CD8-positive, alpha-beta memory T cell (primary cell): ENCODE measurements around the gene RSL24D1. TPM values are rescaled to one million over a fixed set of nuclear protein-coding genes. Genes with fewer than 3 reads are reported as not detected.
A peak's percentile ranks its signal among the peaks of the same experiment; 100 is the strongest.
"Not testable (repeated sequence)": the region's sequence is repeated elsewhere in the genome, so short reads cannot be mapped to it uniquely, and the experiment has no call there.

Experiments used
- CTCF ChIA-PET: fragments of 350-600 bp; sonication (Branson Sonifier 250); formaldehyde crosslinking; loops from one replicate; lab custom pipeline; 2021; ENCODE audit warnings: antibody characterized with exemption; lab: Charles Lee
- POLR2A ChIA-PET: fragments of 350-600 bp; sonication (Branson Sonifier 250); formaldehyde crosslinking; loops from one replicate; lab custom pipeline; 2021; ENCODE audit warnings: antibody characterized with exemption; lab: Charles Lee
- DNase-seq, 5 donors: peaks; one replicate each; pipeline versions ENCODE4 v3.0.0 to v3.0.0-alpha.2; 2020 to 2022; ENCODE audit warnings: mixed read lengths in 1 of 5
- H3K27ac ChIP-seq: one replicate; pipeline ENCODE4 v1.7.0; 2013; ENCODE audit warnings: low read depth, mild to moderate bottlenecking, low read length, moderate library complexity
- H3K27me3 ChIP-seq: 2 replicates; pipeline ENCODE4 v1.7.0; 2013; ENCODE audit warnings: low read length, mild to moderate bottlenecking; ENCODE audit not compliant: insufficient read depth, poor library complexity, severe bottlenecking
- H3K36me3 ChIP-seq: 2 replicates; pipeline ENCODE4 v1.7.0; 2013; ENCODE audit warnings: mild to moderate bottlenecking, low read length, moderate library complexity; ENCODE audit not compliant: insufficient read depth
- H3K4me1 ChIP-seq: 2 replicates; pipeline ENCODE4 v1.7.0; 2013; ENCODE audit warnings: mild to moderate bottlenecking, low read length, moderate library complexity; ENCODE audit not compliant: insufficient read depth
- H3K4me3 ChIP-seq: 2 replicates; pipeline ENCODE4 v1.7.0; 2013; ENCODE audit warnings: mild to moderate bottlenecking, low read length
- H3K9me3 ChIP-seq: 2 replicates; pipeline ENCODE4 v1.7.0; 2013; ENCODE audit warnings: mild to moderate bottlenecking, low read length
- H3K27ac Mint-ChIP-seq, 8 donors: one replicate each; pipeline ENCODE4 v1.8.0; 2020 to 2021; ENCODE audit warnings: mixed read lengths in 8 of 8, mild to moderate bottlenecking in 6 of 8, inconsistent platforms in 3 of 8, moderate library complexity in 3 of 8
- H3K27me3 Mint-ChIP-seq, 2 donors: one replicate each; pipeline ENCODE4 v1.8.0; 2020 to 2021; ENCODE audit warnings: mixed read lengths in 2 of 2, mild to moderate bottlenecking in 1 of 2, moderate library complexity in 1 of 2
- H3K36me3 Mint-ChIP-seq, 3 donors: one replicate each; pipeline ENCODE4 v1.8.0; 2020 to 2021; ENCODE audit warnings: mixed read lengths in 3 of 3, inconsistent platforms in 1 of 3, mild to moderate bottlenecking in 1 of 3
- H3K4me1 Mint-ChIP-seq, 3 donors: one replicate each; pipeline ENCODE4 v1.8.0; 2020 to 2021; ENCODE audit warnings: mixed read lengths in 3 of 3, inconsistent platforms in 1 of 3, mild to moderate bottlenecking in 1 of 3
- H3K4me3 Mint-ChIP-seq, 7 donors: one replicate each; pipeline ENCODE4 v1.8.0; 2020 to 2021; ENCODE audit warnings: mixed read lengths in 7 of 7, mild to moderate bottlenecking in 6 of 7, moderate library complexity in 4 of 7, inconsistent platforms in 2 of 7
- H3K9me3 Mint-ChIP-seq, 5 donors: one replicate each; pipeline ENCODE4 v1.8.0; 2020 to 2022; ENCODE audit warnings: mixed read lengths in 5 of 5, mild to moderate bottlenecking in 3 of 5, moderate library complexity in 2 of 5, inconsistent platforms in 1 of 5
- polyA plus RNA-seq: library from polyadenylated mRNA; unstranded; fragments of 300-500 nt; fragmentation: Illumina TruSeq; gene quantifications from one replicate; pipeline ENCODE4 v1.2.3, GENCODE V29; 2021
- total RNA-seq, 2 experiments: library from RNA; stranded (reverse); gene quantifications; one replicate each; pipeline ENCODE4 v1.2.3, GENCODE V29; 2021

RSL24D1 gene
- total and polyA plus RNA-seq, 3 experiments from 2014 or later: 84.9 to 154 (median 145) TPM

DNA sequence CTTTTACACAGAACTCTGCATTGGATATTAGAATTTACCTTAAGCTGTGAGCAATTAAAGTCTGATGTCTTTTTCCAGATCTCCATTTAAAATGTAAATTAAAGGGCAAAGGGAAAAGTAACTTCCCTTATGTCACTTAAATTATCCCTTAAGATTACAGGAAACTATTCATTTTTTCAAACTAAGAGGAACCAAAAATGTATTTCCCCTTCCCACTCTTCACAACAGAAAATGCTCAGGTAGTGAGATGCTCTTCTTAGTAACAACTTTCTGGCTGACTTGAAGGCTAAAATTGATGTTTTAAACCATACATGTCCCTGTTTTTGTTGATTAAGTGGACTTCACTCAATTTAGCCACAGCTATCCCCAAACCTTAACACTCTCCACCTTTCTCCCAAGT lies 17.6 kb downstream of the RSL24D1 start:
- peak overlapping the region in 1 of 8 donors; percentile 1 for H3K27ac Mint-ChIP-seq
- Histone ChIP-seq H3K27me3 (no peaks in the 10 kb centered on the region), H3K36me3 (peaks cover 23% of the 10 kb centered on the region), H3K9me3 (no peaks in the 10 kb centered on the region), H3K4me1 (no peaks in the 10 kb centered on the region), H3K4me3 (no peak overlapping the region), H3K27ac (no peak overlapping the region)
- no peak overlapping the region for H3K4me3 Mint-ChIP-seq
- no peaks in the 10 kb centered on the region for H3K9me3 Mint-ChIP-seq
- POLR2A ChIA-PET: no interaction called here
- H3K4me1 Mint-ChIP-seq: peaks cover 0 to 11% (median 5%) of the 10 kb centered on the region in 3 donors
- H3K36me3 Mint-ChIP-seq: peaks cover 0 to 77% (median 21%) of the 10 kb centered on the region in 3 donors
- no peak for DNase-seq
- CTCF ChIA-PET: no interaction called here
- no peaks in the 10 kb centered on the region for H3K27me3 Mint-ChIP-seq

DNA sequence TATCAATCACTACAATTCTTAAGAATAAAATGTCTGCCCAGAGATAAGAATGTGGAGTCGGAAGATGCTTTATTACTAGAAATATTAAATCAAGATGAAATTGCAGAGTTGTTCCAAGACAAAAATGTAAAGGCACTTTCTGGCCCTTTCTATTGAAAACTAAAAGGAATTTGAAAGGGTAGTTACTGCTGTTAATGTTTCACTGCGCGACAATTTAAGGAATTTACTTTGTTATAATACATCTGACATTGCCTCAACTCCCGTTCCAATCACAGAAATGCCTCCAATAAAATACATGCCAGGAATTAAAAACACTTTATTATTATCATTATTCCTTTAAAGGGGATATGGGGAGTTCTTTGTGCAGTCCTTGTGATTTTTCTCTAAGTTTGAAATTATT lies 26.4 kb downstream of the RSL24D1 start:
- no peak for DNase-seq
- H3K27me3 ChIP-seq: no peaks in the 10 kb centered on the region
- H3K36me3 ChIP-seq: no peaks in the 10 kb centered on the region
- no peak overlapping the region for H3K27ac ChIP-seq
- no peaks in the 10 kb centered on the region for H3K9me3 ChIP-seq
- no peak overlapping the region for H3K4me3 ChIP-seq
- Mint-ChIP-seq H3K27me3 (no peaks in the 10 kb centered on the region), H3K36me3 (peaks cover 0 to 16% (median 0%) of the 10 kb centered on the region in 3 donors), H3K4me3 (no peak overlapping the region), H3K4me1 (peaks cover 0 to 2% (median 0%) of the 10 kb centered on the region in 3 donors), H3K27ac (no peak overlapping the region), H3K9me3 (no peaks in the 10 kb centered on the region)
- no peaks in the 10 kb centered on the region for H3K4me1 ChIP-seq
- POLR2A ChIA-PET: no interaction called here
- CTCF ChIA-PET: no interaction called here

DNA sequence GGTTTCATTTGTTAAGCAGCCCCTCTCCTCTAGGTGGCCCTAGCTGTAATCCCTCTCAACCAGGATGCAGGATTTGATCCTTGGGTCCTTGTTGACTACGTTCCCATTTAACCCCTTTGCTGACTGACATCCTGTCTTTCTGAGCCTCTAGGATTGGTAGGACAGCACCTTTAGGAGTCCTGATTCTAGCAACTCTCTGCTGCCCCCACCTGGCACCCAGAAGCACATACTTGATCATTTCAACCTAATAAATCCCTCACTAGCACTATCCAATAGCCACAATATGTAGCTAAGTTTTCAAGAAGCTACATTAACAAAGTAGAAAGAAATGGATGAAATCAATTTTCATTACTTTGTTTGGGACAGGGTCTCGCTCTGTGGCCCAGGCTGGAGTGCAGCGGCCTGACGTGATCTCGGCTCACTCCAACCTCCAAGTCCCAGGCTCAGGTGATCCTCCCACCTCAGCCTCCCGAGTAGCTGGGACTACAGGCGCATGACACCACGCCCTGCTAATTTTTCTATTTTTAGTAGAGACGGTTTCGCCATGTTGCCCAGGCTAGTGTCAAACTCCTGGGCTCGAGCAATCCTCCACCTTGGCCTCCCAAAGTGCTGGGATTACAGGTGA lies 28.3 kb downstream of the RSL24D1 start:
- no peaks in the 10 kb centered on the region for H3K9me3 Mint-ChIP-seq
- DNase-seq: peak; percentile 3 to 56 (median 17)
- H3K4me3 ChIP-seq: no peak overlapping the region
- no peak overlapping the region for H3K27ac Mint-ChIP-seq
- H3K36me3 Mint-ChIP-seq: peaks cover 0 to 1% (median 0%) of the 10 kb centered on the region in 3 donors
- no peaks in the 10 kb centered on the region for H3K4me1 ChIP-seq
- peaks cover 0 to 2% (median 0%) of the 10 kb centered on the region in 3 donors for H3K4me1 Mint-ChIP-seq
- H3K27ac ChIP-seq: no peak overlapping the region
- H3K27me3 ChIP-seq: no peaks in the 10 kb centered on the region
- no peaks in the 10 kb centered on the region for H3K36me3 ChIP-seq
- no peak overlapping the region for H3K4me3 Mint-ChIP-seq
- ChIA-PET POLR2A (no interaction called here), CTCF (interaction anchor here (0.5 to 1.7 kb wide), 3 partner anchors 23 to 896 kb away, joined by 3 read pairs; no protein-coding TSS in a partner anchor)
- H3K9me3 ChIP-seq: no peaks in the 10 kb centered on the region
- no peaks in the 10 kb centered on the region for H3K27me3 Mint-ChIP-seq

DNA sequence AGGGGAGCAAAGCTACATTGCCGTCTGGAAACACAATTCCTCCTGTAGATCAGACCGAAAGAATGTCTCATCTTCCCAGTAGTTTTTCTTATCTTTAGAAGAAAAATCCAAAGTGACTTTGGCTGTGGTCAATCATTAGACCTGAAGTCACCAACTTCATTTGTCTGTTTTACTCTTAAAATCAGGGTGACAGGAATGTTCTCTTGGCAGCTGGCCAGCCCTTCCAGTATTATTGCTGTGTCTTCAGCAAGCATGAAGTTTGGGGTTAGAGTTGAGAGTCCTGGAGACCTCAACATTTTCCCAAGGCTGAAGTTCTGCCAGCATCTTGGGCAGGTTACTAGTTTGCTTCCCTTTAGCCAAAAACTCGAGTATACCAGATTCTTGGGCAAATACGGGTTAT lies 32.5 kb downstream of the RSL24D1 start:
- H3K36me3 Mint-ChIP-seq: no peaks in the 10 kb centered on the region
- no peaks in the 10 kb centered on the region for H3K9me3 ChIP-seq
- peaks cover 0 to 2% (median 0%) of the 10 kb centered on the region in 3 donors for H3K4me1 Mint-ChIP-seq
- DNase-seq: no peak
- no peaks in the 10 kb centered on the region for H3K4me1 ChIP-seq
- no peaks in the 10 kb centered on the region for H3K9me3 Mint-ChIP-seq
- no peaks in the 10 kb centered on the region for H3K27me3 Mint-ChIP-seq
- ChIA-PET CTCF (no interaction called here), POLR2A (no interaction called here)
- H3K27ac Mint-ChIP-seq: no peak overlapping the region
- H3K4me3 Mint-ChIP-seq: no peak overlapping the region
- H3K27ac ChIP-seq: no peak overlapping the region
- H3K36me3 ChIP-seq: no peaks in the 10 kb centered on the region
- H3K27me3 ChIP-seq: no peaks in the 10 kb centered on the region
- no peak overlapping the region for H3K4me3 ChIP-seq

DNA sequence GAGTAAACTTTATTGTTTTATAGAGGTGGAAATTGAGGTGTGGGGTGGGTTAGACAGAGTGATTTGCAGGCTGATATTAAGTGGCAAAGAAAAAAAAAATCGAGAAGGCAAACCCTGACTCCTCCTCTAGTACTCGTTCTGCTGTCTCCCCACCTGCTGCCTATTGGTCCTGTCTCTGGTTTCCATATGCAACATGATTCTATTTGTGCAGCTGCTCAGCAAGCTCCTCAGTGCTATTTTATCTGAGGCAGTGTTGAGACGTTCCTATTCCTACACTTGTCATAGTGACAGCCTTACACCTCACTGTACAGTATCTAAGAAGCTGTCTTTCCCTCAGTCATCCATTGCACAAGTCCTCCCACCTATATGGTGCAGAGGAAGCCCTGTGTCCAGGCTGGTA lies 45.1 kb downstream of the RSL24D1 start:
- Histone ChIP-seq H3K4me3 (no peak overlapping the region), H3K36me3 (no peaks in the 10 kb centered on the region), H3K27me3 (no peaks in the 10 kb centered on the region), H3K4me1 (no peaks in the 10 kb centered on the region), H3K9me3 (no peaks in the 10 kb centered on the region), H3K27ac (no peak overlapping the region)
- DNase-seq: no peak
- Mint-ChIP-seq H3K9me3 (peaks cover 0 to 2% (median 0%) of the 10 kb centered on the region in 5 donors), H3K27me3 (peaks cover 0 to 8% of the 10 kb centered on the region in 2 donors), H3K36me3 (peaks cover 0 to 2% (median 0%) of the 10 kb centered on the region in 3 donors), H3K27ac (no peak overlapping the region), H3K4me1 (no peaks in the 10 kb centered on the region), H3K4me3 (no peak overlapping the region)
- POLR2A ChIA-PET: no interaction called here
- CTCF ChIA-PET: no interaction called here

DNA sequence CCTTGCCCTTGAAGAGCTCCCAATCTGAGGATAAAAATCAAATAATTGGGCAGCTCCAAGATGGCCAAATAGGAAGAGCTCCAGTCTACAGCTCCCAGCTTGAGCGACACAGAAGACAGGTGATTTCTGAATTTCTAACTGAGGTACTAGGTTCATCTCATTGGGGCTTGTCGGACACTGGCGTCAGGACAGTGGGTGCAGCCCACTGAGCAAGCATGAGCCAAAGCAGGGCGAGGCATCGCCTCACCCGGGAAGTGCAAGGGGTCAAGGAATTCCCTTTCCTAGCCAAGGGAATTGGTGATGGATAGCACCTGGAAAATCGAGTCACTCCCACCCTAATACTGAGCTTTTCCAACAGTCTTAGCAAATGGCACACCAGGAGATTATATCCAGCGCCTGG lies 53.6 kb downstream of the RSL24D1 start:
- H3K9me3 ChIP-seq, H3K27ac ChIP-seq, H3K4me1 ChIP-seq, DNase-seq, POLR2A ChIA-PET, H3K4me1 Mint-ChIP-seq, H3K4me3 Mint-ChIP-seq, H3K36me3 ChIP-seq, H3K4me3 ChIP-seq, H3K27me3 ChIP-seq, H3K27ac Mint-ChIP-seq, CTCF ChIA-PET: not testable (repeated sequence)
- Mint-ChIP-seq H3K9me3 (peaks cover 6 to 29% (median 24%) of the 10 kb centered on the region in 5 donors), H3K36me3 (peaks cover 0 to 19% (median 4%) of the 10 kb centered on the region in 3 donors), H3K27me3 (peaks cover 17 to 33% of the 10 kb centered on the region in 2 donors)

DNA sequence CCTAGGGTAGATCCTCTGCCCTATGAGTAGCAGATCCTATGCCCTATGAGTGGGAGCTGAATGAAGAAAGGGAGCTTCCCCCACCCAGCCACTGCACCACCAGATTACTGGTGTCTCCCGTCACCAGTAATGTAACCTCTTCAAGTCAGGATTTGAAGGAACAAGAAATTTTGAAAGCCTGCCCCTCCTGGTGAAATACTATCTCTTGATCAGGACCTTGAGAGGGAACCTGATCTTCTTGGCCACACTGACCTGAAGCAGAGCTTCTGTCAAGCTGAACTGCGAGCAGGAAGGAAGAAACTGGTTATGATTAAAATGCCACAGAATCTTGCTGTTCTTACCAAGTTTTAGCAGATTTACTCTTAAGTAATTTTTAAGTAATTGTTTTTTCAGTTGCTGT lies 62.8 kb downstream of the RSL24D1 start:
- Mint-ChIP-seq H3K27ac (no peak overlapping the region), H3K4me1 (no peaks in the 10 kb centered on the region), H3K27me3 (peaks cover 37 to 44% of the 10 kb centered on the region in 2 donors), H3K36me3 (peaks cover 0 to 7% (median 3%) of the 10 kb centered on the region in 3 donors), H3K4me3 (no peak overlapping the region), H3K9me3 (peaks cover 29 to 42% (median 41%) of the 10 kb centered on the region in 5 donors)
- ChIA-PET CTCF (no interaction called here), POLR2A (no interaction called here)
- Histone ChIP-seq H3K27me3 (no peaks in the 10 kb centered on the region), H3K27ac (no peak overlapping the region), H3K9me3 (no peaks in the 10 kb centered on the region), H3K4me3 (no peak overlapping the region), H3K36me3 (no peaks in the 10 kb centered on the region), H3K4me1 (no peaks in the 10 kb centered on the region)
- DNase-seq: no peak

DNA sequence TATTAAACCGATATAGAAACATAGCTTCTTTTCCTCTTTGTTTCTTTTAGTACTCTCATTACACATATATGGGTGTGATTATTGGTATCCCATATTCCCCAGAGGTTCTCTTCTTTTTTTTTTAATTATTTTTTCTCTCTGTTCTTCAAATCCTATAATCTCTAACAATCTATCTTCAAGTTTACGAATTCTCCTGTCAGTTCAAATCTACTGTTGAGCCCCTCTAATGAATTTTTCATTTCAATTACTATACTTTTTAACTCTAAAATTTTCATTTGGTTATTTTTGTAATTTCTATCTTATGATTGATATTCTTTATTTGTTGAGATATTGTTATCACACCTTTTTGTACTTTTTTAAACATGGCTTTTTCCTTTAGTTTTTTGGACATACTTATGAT lies 64.1 kb downstream of the RSL24D1 start:
- Mint-ChIP-seq H3K4me1 (no peaks in the 10 kb centered on the region), H3K36me3 (peaks cover 0 to 7% (median 1%) of the 10 kb centered on the region in 3 donors), H3K27ac (no peak overlapping the region), H3K9me3 (peaks cover 29 to 39% (median 34%) of the 10 kb centered on the region in 5 donors), H3K27me3 (peaks cover 33 to 34% of the 10 kb centered on the region in 2 donors), H3K4me3 (no peak overlapping the region)
- no peak for DNase-seq
- ChIA-PET CTCF (no interaction called here), POLR2A (no interaction called here)
- H3K36me3 ChIP-seq: no peaks in the 10 kb centered on the region
- no peak overlapping the region for H3K27ac ChIP-seq
- no peaks in the 10 kb centered on the region for H3K27me3 ChIP-seq
- H3K9me3 ChIP-seq: no peaks in the 10 kb centered on the region
- no peaks in the 10 kb centered on the region for H3K4me1 ChIP-seq
- no peak overlapping the region for H3K4me3 ChIP-seq
